HepG2 (cell line): ENCODE data around the gene CABLES2. TPM values are rescaled to one million over a fixed set of nuclear protein-coding genes. Genes with fewer than 3 reads are reported as not detected.

Experiments
- AGO1 ChIP-seq: fragments of 200-400 bp; formaldehyde crosslinking; IDR thresholded peaks from 2 replicates; pipeline ENCODE4 v1.6.1; 2017; ENCODE audit warnings: mild to moderate bottlenecking, low read depth, low read length, moderate library complexity; ENCODE audit not compliant: poor library complexity, severe bottlenecking
- ARNT ChIP-seq: fragments of 450-650 bp; IDR thresholded peaks from 2 replicates; pipeline ENCODE4 v1.6.1; 2017
- ARNT2 ChIP-seq: sonication (generic); formaldehyde crosslinking; IDR thresholded peaks from 2 replicates; pipeline ENCODE4 v1.8.0; 2022; ENCODE audit warnings: mild to moderate bottlenecking, low read depth, missing genetic modification reagents, moderate library complexity
- CC2D1A ChIP-seq: sonication (generic); formaldehyde crosslinking; IDR thresholded peaks from 2 replicates; pipeline ENCODE4 v1.8.1; 2023; ENCODE audit warnings: mild to moderate bottlenecking, missing genetic modification reagents
- CHD2 ChIP-seq: IDR thresholded peaks from 2 replicates; pipeline ENCODE4 v1.6.1; 2011; ENCODE audit warnings: low read depth, low read length, improper control_type of control experiment
- HNRNPL ChIP-seq: fragments of 200-400 bp; formaldehyde crosslinking; IDR thresholded peaks from 2 replicates; pipeline ENCODE4 v1.6.1; 2017; ENCODE audit warnings: mild to moderate bottlenecking, low read depth, low read length
- NR1H2 ChIP-seq: sonication (generic); formaldehyde crosslinking; IDR thresholded peaks from 2 replicates; pipeline ENCODE4 v1.8.1; 2022; ENCODE audit warnings: low read depth, missing genetic modification reagents, borderline replicate concordance
- ZFP1 ChIP-seq: IDR thresholded peaks from 2 replicates; pipeline ENCODE4 v1.6.1; 2016
- ZFP41 ChIP-seq: sonication (generic); formaldehyde crosslinking; IDR thresholded peaks from 2 replicates; pipeline ENCODE4 v1.4.0; 2020; ENCODE audit warnings: mild to moderate bottlenecking, missing genetic modification reagents, borderline replicate concordance
- ZNF207 ChIP-seq: fragments of 450-650 bp; IDR thresholded peaks from 2 replicates; pipeline ENCODE4 v1.6.1; 2016; ENCODE audit warnings: antibody characterized with exemption, borderline replicate concordance
- ZNF225 ChIP-seq: sonication (generic); formaldehyde crosslinking; IDR thresholded peaks from 2 replicates; pipeline ENCODE4 v1.4.0; 2020; ENCODE audit warnings: mild to moderate bottlenecking, missing genetic modification reagents
- ZNF367 ChIP-seq: sonication (generic); formaldehyde crosslinking; IDR thresholded peaks from 2 replicates; pipeline ENCODE4 v1.4.0; 2020; ENCODE audit warnings: missing genetic modification reagents, borderline replicate concordance
- ZNF383 ChIP-seq: sonication (generic); formaldehyde crosslinking; IDR thresholded peaks from 2 replicates; pipeline ENCODE4 v1.4.0; 2020; ENCODE audit warnings: missing genetic modification reagents, mild to moderate bottlenecking, borderline replicate concordance
- ZNF577 ChIP-seq: sonication (generic); formaldehyde crosslinking; IDR thresholded peaks from 2 replicates; pipeline ENCODE4 v1.4.0; 2020; ENCODE audit warnings: mild to moderate bottlenecking, low read depth, missing genetic modification reagents, borderline replicate concordance
- ZNF614 ChIP-seq: IDR thresholded peaks from 2 replicates; pipeline ENCODE4 v1.6.1; 2018; ENCODE audit warnings: missing biosample characterization, missing genetic modification reagents, inconsistent platforms, borderline replicate concordance
- ZNF792 ChIP-seq: IDR thresholded peaks from 2 replicates; pipeline ENCODE4 v1.6.1; 2016
- ZSCAN22 ChIP-seq: sonication (generic); formaldehyde crosslinking; IDR thresholded peaks from 2 replicates; pipeline ENCODE4 v1.4.0; 2020; ENCODE audit warnings: mild to moderate bottlenecking, missing genetic modification reagents
- polyA plus RNA-seq, 8 experiments: library from polyadenylated mRNA; depleted of rRNA in 3 of 8; stranded (reverse) in 7 of 8; unstranded in 1 of 8; fragments of >200 nt; fragmentation: Illumina TruSeq in 4 of 8; extraction: Trizol in 4 of 8; gene quantifications; 2 replicates each; pipeline versions ENCODE4 v1.2.1 to v1.2.3, GENCODE V29; 2011 to 2016; ENCODE audit warnings: low read depth in 4 of 8, missing spikeins in 1 of 8, mixed read lengths in 1 of 8; ENCODE audit not compliant: insufficient read depth in 1 of 8
- total RNA-seq, 5 experiments: library from RNA; depleted of rRNA; stranded (reverse); fragments of >200 nt; fragmentation: Illumina TruSeq; extraction: Trizol; gene quantifications; 2 replicates each; pipeline ENCODE4 v1.2.3, GENCODE V29; 2016; ENCODE audit warnings: low read depth in 1 of 5
- TF ChIP-seq, protein P1 (sequence below): sonication (generic); formaldehyde crosslinking; IDR thresholded peaks from 2 replicates; pipeline ENCODE4 v1.4.0; 2020; ENCODE audit warnings: missing genetic modification reagents
- TF ChIP-seq, protein P2 (sequence below): IDR thresholded peaks from 2 replicates; pipeline ENCODE4 v1.6.1; 2018; ENCODE audit warnings: missing genetic modification reagents
- TF ChIP-seq, protein P3 (sequence below), 2 experiments: sonication (generic) in 1 of 2; formaldehyde crosslinking in 1 of 2; IDR thresholded peaks; 2 replicates each; pipeline versions ENCODE4 v1.5.1 to v1.6.1; 2011 to 2020; ENCODE audit warnings: borderline replicate concordance in 1 of 2, low read depth in 1 of 2, low read length in 1 of 2, mild to moderate bottlenecking in 1 of 2, missing genetic modification reagents in 1 of 2, moderate library complexity in 1 of 2
- TF ChIP-seq, protein P4 (sequence below): sonication (generic); formaldehyde crosslinking; IDR thresholded peaks from 2 replicates; pipeline ENCODE4 v1.5.1; 2020; ENCODE audit warnings: missing genetic modification reagents, mild to moderate bottlenecking, borderline replicate concordance

The CABLES2 gene
- total and polyA plus RNA-seq, 2 of the 13 experiments (the other 11 are each of a cell fraction or from before 2014, with no cell fraction given) = 5.2 to 9.7 TPM

DNA sequence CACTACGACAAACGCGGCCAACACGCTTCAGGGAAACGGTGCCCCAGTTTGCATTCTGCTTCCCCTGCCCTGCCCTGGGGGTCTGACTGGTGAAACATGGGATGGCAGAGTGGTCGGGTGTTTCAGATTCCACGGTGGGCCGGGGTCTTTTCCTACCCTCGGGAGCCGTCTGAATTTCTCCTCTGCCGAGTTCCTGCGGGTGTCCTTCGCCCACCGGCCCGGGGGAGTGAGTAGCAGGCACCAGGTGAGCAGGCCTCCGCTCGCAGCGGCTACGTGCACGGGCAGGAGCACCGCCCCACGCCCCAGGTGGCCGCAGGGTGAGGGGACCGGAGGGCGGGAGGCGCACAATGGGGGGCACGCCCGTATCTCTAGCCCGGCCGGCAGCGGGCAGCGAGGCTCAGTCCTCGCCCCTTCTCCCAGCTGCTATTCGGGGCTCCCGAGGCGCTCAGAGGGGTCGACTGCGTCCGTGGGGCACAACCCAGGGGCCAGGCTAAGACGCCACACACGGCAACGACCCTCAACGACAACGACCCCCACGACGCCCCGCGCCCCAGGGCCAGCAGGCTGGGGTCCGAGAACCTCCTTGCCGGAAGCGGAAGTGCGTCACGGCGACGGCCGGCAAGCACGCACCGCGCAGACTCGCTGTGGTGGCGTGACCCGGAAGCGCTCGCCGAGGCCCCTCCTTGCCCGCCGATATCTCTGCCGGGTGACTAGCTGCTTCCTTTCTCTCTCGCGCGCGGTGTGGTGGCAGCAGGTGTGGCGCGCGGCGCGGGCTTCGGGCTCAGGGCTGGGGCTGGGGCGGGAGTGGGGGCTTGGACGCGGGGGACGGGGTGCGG is 20.5 kb downstream of the CABLES2 start, which contains the start of gene RPS21 (continued):
- TF ChIP-seq, protein P1, sequence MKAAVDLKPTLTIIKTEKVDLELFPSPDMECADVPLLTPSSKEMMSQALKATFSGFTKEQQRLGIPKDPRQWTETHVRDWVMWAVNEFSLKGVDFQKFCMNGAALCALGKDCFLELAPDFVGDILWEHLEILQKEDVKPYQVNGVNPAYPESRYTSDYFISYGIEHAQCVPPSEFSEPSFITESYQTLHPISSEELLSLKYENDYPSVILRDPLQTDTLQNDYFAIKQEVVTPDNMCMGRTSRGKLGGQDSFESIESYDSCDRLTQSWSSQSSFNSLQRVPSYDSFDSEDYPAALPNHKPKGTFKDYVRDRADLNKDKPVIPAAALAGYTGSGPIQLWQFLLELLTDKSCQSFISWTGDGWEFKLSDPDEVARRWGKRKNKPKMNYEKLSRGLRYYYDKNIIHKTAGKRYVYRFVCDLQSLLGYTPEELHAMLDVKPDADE (CRISPR knock-in tag) = no peak; the same call in 1 of the 2 replicates
- TF ChIP-seq ZNF367 (CRISPR knock-in tag) (no peak), NR1H2 (no peak), ARNT (no peak), HNRNPL (no peak), ZFP41 (CRISPR knock-in tag) (no peak; the same call in none of the 2 replicates), ZNF225 (peak; percentile 92), ZNF577 (CRISPR knock-in tag) (no peak), CC2D1A (CRISPR knock-in tag) (no peak), ZNF792 (CRISPR knock-in tag) (peak; percentile 88), CHD2 (peak; percentile 69), ZNF207 (no peak), ZNF614 (CRISPR knock-in tag) (0 out of 2 replicates have a peak, but pooled peaks have one; percentile 61), ZNF383 (CRISPR knock-in tag) (peak; percentile 72; the same call in 1 of the 2 replicates), ZFP1 (peak; percentile 64; the same call in 1 of the 2 replicates), AGO1 (peak; percentile 63), ZSCAN22 (peak; percentile 76; the same call in 1 of the 2 replicates), ARNT2 (peak; percentile 63)
- TF ChIP-seq, protein P2, sequence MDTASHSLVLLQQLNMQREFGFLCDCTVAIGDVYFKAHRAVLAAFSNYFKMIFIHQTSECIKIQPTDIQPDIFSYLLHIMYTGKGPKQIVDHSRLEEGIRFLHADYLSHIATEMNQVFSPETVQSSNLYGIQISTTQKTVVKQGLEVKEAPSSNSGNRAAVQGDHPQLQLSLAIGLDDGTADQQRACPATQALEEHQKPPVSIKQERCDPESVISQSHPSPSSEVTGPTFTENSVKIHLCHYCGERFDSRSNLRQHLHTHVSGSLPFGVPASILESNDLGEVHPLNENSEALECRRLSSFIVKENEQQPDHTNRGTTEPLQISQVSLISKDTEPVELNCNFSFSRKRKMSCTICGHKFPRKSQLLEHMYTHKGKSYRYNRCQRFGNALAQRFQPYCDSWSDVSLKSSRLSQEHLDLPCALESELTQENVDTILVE = peak; percentile 92
- TF ChIP-seq, protein P3, sequence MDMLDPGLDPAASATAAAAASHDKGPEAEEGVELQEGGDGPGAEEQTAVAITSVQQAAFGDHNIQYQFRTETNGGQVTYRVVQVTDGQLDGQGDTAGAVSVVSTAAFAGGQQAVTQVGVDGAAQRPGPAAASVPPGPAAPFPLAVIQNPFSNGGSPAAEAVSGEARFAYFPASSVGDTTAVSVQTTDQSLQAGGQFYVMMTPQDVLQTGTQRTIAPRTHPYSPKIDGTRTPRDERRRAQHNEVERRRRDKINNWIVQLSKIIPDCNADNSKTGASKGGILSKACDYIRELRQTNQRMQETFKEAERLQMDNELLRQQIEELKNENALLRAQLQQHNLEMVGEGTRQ (IDR thresholded peaks at IDR 0.05; ENCODE audit: low read depth, low read length) = no peak
- TF ChIP-seq, protein P3 (CRISPR knock-in tag; IDR thresholded peaks at IDR 0.05; ENCODE audit: borderline replicate concordance) = 0 out of 2 replicates have a peak, but pooled peaks have one; percentile 42
- TF ChIP-seq, protein P4, sequence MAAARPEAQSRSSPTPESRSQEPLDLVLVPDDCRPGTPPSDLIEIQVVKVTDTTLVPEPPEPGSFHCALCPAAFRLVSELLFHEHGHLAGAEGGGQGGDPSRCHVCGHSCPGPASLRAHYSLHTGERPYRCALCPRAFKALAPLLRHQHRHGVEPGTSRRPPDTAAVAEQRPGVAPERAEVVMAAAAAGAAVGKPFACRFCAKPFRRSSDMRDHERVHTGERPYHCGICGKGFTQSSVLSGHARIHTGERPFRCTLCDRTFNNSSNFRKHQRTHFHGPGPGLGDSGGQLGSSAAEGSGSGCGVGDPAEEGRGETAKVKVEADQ = no peak; the same call in 1 of the 2 replicates
